Tibial nerve (tissue), 3 donors: ENCODE results near the gene SCN5A.

ENCODE experiments used
- EP300 ChIP-seq, 2 donors: sonication (generic); formaldehyde crosslinking; IDR thresholded peaks; one replicate each; pipeline ENCODE4 v1.6.1; 2017; ENCODE audit warnings: antibody characterized with exemption in 2 of 2, mild to moderate bottlenecking in 1 of 2
- POLR2A ChIP-seq, 2 donors: fragments of 450-650 bp; IDR thresholded peaks; one replicate each; pipeline ENCODE4 v1.6.1; 2017; ENCODE audit warnings: antibody characterized with exemption in 2 of 2, mild to moderate bottlenecking in 2 of 2, moderate library complexity in 2 of 2

- TF ChIP-seq EP300 (IDR thresholded peaks at IDR 0.05) (no peak), POLR2A (IDR thresholded peaks at IDR 0.05) (no peak)
These were observed 608 bp downstream of the SCN5A start for GRCh38 chr3:38648659-38649499.
